NB4 (cell line): ENCODE measurements around the gene NABP2.

Experiments used
- DNase-seq: peaks from one replicate; pipeline ENCODE4 v3.0.0; 2010; ENCODE audit warnings: low read depth
- H3K4me3 ChIP-seq: one replicate; pipeline ENCODE4 v1.5.1; 2011; ENCODE audit warnings: mild to moderate bottlenecking, low read depth, low read length, moderate library complexity
- MYC ChIP-seq: IDR thresholded peaks from 2 replicates; pipeline ENCODE4 v1.6.1; 2011; ENCODE audit warnings: low read depth, low read length
- POLR2A ChIP-seq: IDR thresholded peaks from 2 replicates; pipeline ENCODE4 v1.6.1; 2011; ENCODE audit warnings: mild to moderate bottlenecking; ENCODE audit not compliant: insufficient read length; ENCODE audit errors: extremely low read depth
- TF ChIP-seq, protein P1 (sequence below): IDR thresholded peaks from one replicate; pipeline ENCODE4 v1.5.1; 2012; ENCODE audit warnings: low read depth, low read length
- TF ChIP-seq, protein P2 (sequence below): IDR thresholded peaks from 2 replicates; pipeline ENCODE4 v1.6.1; 2011; ENCODE audit warnings: low read depth, low read length

NABP2 gene

DNA sequence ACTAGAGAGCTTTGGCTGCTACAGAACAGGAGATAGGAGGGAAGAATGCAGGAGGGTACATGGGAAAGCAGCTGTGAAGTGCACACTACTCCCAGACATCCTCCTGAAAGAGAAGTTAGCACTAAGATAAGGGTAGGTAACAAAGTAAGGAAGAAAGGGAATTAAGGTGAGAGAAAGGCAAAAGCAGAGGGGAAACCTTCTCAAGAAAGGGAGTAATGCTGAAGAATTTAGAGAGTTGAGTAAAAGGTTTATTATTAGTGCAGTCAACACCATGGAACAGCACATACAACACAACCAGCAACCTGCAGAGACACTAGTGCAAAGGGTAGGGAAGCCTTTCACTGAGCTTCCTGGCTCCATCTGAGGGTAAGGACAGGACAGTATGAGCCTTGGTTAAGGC lies 19.9 kb upstream of the NABP2 start:
- no peak for DNase-seq
- TF ChIP-seq POLR2A (no peak), MYC (no peak)
- TF ChIP-seq, protein P1, sequence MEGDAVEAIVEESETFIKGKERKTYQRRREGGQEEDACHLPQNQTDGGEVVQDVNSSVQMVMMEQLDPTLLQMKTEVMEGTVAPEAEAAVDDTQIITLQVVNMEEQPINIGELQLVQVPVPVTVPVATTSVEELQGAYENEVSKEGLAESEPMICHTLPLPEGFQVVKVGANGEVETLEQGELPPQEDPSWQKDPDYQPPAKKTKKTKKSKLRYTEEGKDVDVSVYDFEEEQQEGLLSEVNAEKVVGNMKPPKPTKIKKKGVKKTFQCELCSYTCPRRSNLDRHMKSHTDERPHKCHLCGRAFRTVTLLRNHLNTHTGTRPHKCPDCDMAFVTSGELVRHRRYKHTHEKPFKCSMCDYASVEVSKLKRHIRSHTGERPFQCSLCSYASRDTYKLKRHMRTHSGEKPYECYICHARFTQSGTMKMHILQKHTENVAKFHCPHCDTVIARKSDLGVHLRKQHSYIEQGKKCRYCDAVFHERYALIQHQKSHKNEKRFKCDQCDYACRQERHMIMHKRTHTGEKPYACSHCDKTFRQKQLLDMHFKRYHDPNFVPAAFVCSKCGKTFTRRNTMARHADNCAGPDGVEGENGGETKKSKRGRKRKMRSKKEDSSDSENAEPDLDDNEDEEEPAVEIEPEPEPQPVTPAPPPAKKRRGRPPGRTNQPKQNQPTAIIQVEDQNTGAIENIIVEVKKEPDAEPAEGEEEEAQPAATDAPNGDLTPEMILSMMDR: no peak
- TF ChIP-seq, protein P2, sequence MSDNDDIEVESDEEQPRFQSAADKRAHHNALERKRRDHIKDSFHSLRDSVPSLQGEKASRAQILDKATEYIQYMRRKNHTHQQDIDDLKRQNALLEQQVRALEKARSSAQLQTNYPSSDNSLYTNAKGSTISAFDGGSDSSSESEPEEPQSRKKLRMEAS: no peak
- no peak overlapping the region for H3K4me3 ChIP-seq

DNA sequence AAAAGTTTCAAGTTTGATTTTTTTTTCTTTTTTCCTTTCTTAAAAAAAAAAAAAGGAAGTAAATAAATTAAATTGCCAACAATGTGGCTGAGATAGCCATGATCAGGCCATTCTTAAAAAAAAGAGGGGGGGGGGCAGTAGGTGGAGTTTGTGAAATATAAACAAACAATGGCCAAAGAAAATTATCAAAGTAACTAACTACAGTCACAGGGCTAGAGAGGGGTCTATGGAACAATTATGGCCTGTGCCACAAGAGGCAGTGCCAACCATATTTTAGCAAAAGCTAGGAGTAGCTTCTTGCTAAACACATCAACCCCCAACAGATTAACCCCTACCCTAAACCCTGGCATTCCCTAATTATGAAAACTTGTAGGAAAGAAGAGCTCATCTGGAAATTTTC lies 18.7 kb upstream of the NABP2 start:
- TF ChIP-seq POLR2A: no peak
- TF ChIP-seq MYC: no peak
- TF ChIP-seq, protein P2: no peak
- TF ChIP-seq, protein P1: no peak
- H3K4me3 ChIP-seq: no peak overlapping the region
- no peak for DNase-seq

DNA sequence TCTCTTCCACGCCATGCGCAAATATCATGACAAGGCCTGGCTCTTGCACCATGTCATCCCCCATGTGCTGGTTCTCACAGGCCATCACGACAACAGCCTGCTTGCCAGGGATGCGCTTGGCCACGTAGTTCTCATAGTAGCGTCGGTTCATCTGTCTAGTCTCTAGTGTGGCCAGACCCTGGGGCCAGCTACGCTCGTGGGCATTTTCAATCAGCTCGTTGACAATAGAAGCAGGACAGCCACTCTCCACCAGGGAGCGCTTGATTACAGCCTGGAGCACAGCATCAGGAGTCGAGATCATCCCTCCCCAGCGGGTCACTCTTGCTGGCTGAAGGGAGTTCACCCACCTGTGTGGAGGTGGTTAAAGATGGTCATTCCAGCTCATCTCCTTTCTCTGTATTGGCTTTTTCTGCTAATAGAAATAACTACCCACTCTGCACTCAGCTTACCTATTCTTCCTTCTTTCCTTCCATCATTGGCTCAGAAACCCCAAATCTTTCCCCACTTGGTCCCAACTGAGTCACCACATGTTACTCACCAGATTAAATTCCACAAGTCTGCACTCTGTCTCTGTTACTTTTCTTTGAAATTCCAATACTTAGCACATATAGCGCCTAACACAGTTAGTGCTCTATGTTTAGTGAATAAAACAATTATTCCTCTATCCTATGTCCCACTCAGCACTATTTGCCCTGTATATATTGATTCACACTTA lies 17.5 kb upstream of the NABP2 start:
- TF ChIP-seq POLR2A: no peak
- TF ChIP-seq, protein P1: peak; percentile 79
- TF ChIP-seq, protein P2: 0 out of 2 replicates have a peak, but pooled peaks have one; percentile 24
- no peak for TF ChIP-seq MYC
- H3K4me3 ChIP-seq: no peak overlapping the region
- DNase-seq: peak; percentile 69

DNA sequence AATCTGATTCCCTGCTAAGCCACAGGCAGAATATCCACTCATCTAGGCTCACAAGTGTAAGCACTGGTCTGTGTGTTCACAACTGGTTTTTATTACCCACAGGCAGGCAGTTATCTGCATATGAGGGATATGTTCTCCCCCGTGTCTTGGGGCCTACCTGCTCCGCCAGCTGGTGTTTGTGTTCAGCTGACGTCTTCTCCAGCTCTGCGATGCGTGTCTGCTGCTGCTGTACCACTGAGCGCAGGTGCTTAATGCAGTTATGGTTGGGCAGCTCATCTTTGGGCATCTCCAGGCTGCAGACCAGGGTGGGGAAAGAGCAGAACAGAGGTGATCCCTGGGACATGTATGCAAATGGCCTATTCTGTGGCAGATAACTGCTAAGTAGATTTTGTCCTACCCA lies 16.1 kb upstream of the NABP2 start:
- DNase-seq: no peak
- TF ChIP-seq POLR2A (no peak), MYC (no peak)
- TF ChIP-seq, protein P1: no peak
- TF ChIP-seq, protein P2: no peak
- no peak overlapping the region for H3K4me3 ChIP-seq

DNA sequence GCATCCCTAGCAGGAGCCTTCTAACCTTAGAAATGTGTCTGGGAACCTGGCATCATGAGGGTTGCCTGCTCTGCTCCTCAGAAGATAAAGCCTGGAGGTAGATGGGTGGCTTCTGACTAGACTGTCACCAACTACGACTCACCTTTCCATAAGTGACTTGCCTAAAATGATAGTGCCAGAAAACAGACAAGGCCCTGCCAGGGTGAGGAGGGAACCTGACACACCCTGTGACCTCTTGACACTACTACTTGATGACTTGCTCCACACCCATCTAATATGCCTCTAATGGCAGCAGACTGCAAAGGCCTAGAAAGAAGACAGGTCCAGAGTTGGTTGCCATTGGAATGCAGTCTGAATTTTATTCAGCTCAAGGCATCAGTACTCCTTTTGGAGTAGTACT lies 11.8 kb upstream of the NABP2 start:
- TF ChIP-seq, protein P2: no peak
- TF ChIP-seq MYC (no peak), POLR2A (no peak)
- TF ChIP-seq, protein P1: no peak
- no peak for DNase-seq
- H3K4me3 ChIP-seq: no peak overlapping the region

DNA sequence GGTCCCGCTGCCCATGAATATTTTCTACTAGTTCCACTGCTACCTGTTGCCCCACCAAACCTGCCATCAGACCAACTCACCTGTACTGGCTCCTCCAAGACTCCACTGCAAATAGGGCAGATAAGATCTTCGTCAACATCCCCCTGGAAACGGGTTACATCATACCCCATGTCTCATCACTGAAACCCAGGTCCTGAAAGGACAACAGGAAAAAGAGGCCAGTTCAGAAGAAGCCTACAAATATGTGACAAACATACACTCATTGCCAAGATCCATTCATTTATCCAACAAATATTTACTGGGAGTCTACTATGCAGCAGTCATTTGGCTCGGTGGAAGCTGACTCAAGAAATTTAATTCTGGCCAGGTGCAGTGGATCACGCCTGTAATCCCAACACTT lies 10.3 kb upstream of the NABP2 start:
- DNase-seq: no peak
- TF ChIP-seq, protein P1: no peak
- TF ChIP-seq MYC (no peak), POLR2A (no peak)
- TF ChIP-seq, protein P2: no peak
- H3K4me3 ChIP-seq: no peak overlapping the region
